Breast epithelium (tissue), 3 donors: ENCODE data around the gene C4orf50.

Source experiments
- CTCF ChIP-seq, 3 donors: fragments of 450-650 bp; IDR thresholded peaks; one replicate each; pipeline ENCODE4 v1.5.1; 2016 to 2017; ENCODE audit warnings: antibody characterized with exemption in 3 of 3, mild to moderate bottlenecking in 3 of 3, moderate library complexity in 3 of 3
- POLR2AphosphoS5 ChIP-seq, 3 donors: sonication (generic); formaldehyde crosslinking; IDR thresholded peaks; one replicate each; pipeline ENCODE4 v1.6.1; 2017; ENCODE audit warnings: antibody characterized with exemption in 3 of 3

- TF ChIP-seq POLR2AphosphoS5 (IDR thresholded peaks at IDR 0.05) (no peak), CTCF (IDR thresholded peaks at IDR 0.05) (no peak)
Observed at GRCh38 chr4:6043188-6043587, 25.0 kb upstream of the C4orf50 start.
